ENCODE measurements around the gene SLC6A6.

- no peak for TF ChIP-seq CTCF (IDR thresholded peaks at IDR 0.05)
- no peak for TF ChIP-seq POLR2A (IDR thresholded peaks at IDR 0.05)
Measured at GRCh38 chr3:14509796-14510100, 107.3 kb downstream of the SLC6A6 start.

Data from esophagus squamous epithelium (tissue), 4 donors.